K562 (cell line): Measurements from ENCODE around the gene GIPC3. TPM values are rescaled to one million over a fixed set of nuclear protein-coding genes. Genes with fewer than 3 reads are reported as not detected.

Source experiments
- CHD2 ChIP-seq: IDR thresholded peaks from 2 replicates; pipeline ENCODE4 v1.6.1; 2011; ENCODE audit warnings: low read depth, low read length
- CREB3 ChIP-seq: fragments of 450-650 bp; conservative IDR thresholded peaks from 2 replicates; pipeline ENCODE4 v1.6.1; 2016; ENCODE audit warnings: missing genetic modification characterization, low read depth, mild to moderate bottlenecking, missing compliant biosample characterization, moderate library complexity
- DACH1 ChIP-seq: fragments of 450-650 bp; IDR thresholded peaks from 2 replicates; pipeline ENCODE4 v1.6.1; 2018; ENCODE audit not compliant: partially characterized antibody
- FOXM1 ChIP-seq, 2 experiments: fragments of 450-650 bp in 1 of 2; sonication (generic) in 1 of 2; formaldehyde crosslinking in 1 of 2; IDR thresholded peaks; 2 replicates each; pipeline versions ENCODE4 v1.6.1 to v1.9.0; 2017 to 2022; ENCODE audit warnings: low read depth in 2 of 2, mild to moderate bottlenecking in 2 of 2, missing genetic modification reagents in 1 of 2, moderate library complexity in 1 of 2
- GABPA ChIP-seq: fragments of 200-800 bp; sonication (Bioruptor generic); conservative IDR thresholded peaks from 2 replicates; pipeline ENCODE4 v1.6.1; 2016; ENCODE audit warnings: low read depth, missing genetic modification characterization, missing compliant biosample characterization
- MAX ChIP-seq: sonication (generic); formaldehyde crosslinking; IDR thresholded peaks from 2 replicates; pipeline ENCODE4 v1.9.0; 2022; ENCODE audit warnings: mild to moderate bottlenecking, missing genetic modification reagents
- MTA3 ChIP-seq: fragments of 450-650 bp; formaldehyde crosslinking; IDR thresholded peaks from 2 replicates; pipeline ENCODE4 v1.6.1; 2017; ENCODE audit warnings: mild to moderate bottlenecking, borderline replicate concordance
- PCBP1 ChIP-seq: fragments of 200-400 bp; formaldehyde crosslinking; IDR thresholded peaks from 2 replicates; pipeline ENCODE4 v1.6.1; 2018; ENCODE audit warnings: mild to moderate bottlenecking, low read depth, low read length; ENCODE audit not compliant: poor library complexity, severe bottlenecking
- PRDM10 ChIP-seq: fragments of 450-650 bp; IDR thresholded peaks from 2 replicates; pipeline ENCODE4 v1.6.1; 2018; ENCODE audit not compliant: partially characterized antibody
- PREB ChIP-seq: sonication (generic); formaldehyde crosslinking; IDR thresholded peaks from 2 replicates; pipeline ENCODE4 v1.8.1; 2023; ENCODE audit warnings: mild to moderate bottlenecking, missing genetic modification reagents
- TFAP4 ChIP-seq: sonication (generic); formaldehyde crosslinking; IDR thresholded peaks from 2 replicates; pipeline ENCODE4 v1.8.0; 2022; ENCODE audit warnings: missing genetic modification reagents, mild to moderate bottlenecking, moderate library complexity, borderline replicate concordance
- USF1 ChIP-seq: sonication (generic); formaldehyde crosslinking; IDR thresholded peaks from 2 replicates; pipeline ENCODE4 v1.9.0; 2022; ENCODE audit warnings: mild to moderate bottlenecking, missing genetic modification reagents
- ZBTB17 ChIP-seq: fragments of 450-650 bp; formaldehyde crosslinking; IDR thresholded peaks from 2 replicates; pipeline ENCODE4 v1.4.0; 2020; ENCODE audit warnings: mild to moderate bottlenecking
- ZFP91 ChIP-seq: sonication (generic); formaldehyde crosslinking; IDR thresholded peaks from 2 replicates; pipeline ENCODE4 v1.8.0; 2022; ENCODE audit warnings: mild to moderate bottlenecking, missing genetic modification reagents
- ZKSCAN1 ChIP-seq: fragments of 150-350 bp; IDR thresholded peaks from 2 replicates; pipeline ENCODE4 v1.6.1; 2016; ENCODE audit warnings: low read depth, low read length
- ZNF778 ChIP-seq: fragments of 450-650 bp; formaldehyde crosslinking; IDR thresholded peaks from 2 replicates; pipeline ENCODE4 v1.4.0; 2020; ENCODE audit warnings: mild to moderate bottlenecking, moderate library complexity
- polyA plus RNA-seq, 8 experiments: library from polyadenylated mRNA; depleted of rRNA in 4 of 8; stranded (reverse) in 5 of 8; unstranded in 3 of 8; fragments of >200 nt; fragmentation: Nextera tagmentation in 2 of 8; fragmentation: Illumina TruSeq in 1 of 8; extraction: Ambion mirVana in 2 of 8; extraction: Trizol in 1 of 8; gene quantifications; 2 replicates each; pipeline versions ENCODE4 v1.2.1 to v1.2.3, GENCODE V29; 2011 to 2014; ENCODE audit warnings: inconsistent platforms in 1 of 8, missing spikeins in 1 of 8
- total RNA-seq, 7 experiments: library from RNA; depleted of rRNA in 6 of 7; stranded (reverse); fragments of >200 nt in 6 of 7; fragmentation: Illumina TruSeq in 2 of 7; extraction: Trizol in 2 of 7; gene quantifications; 2 replicates each; pipeline versions ENCODE4 v1.2.1 to v1.2.3, GENCODE V29; 2011 to 2021; ENCODE audit warnings: low replicate concordance in 1 of 7

Gene GIPC3
- total and polyA plus RNA-seq, 9 of the 15 experiments (the other 6 are each of a cell fraction or from before 2014, with no cell fraction given): 0.03 to 3.6 (median 1.5) TPM; not detected in 1

- no peak for TF ChIP-seq ZNF778 (CRISPR knock-in tag)
- peak; percentile 81; the same call in 1 of the 2 replicates for TF ChIP-seq PREB (CRISPR knock-in tag)
- TF ChIP-seq TFAP4 (CRISPR knock-in tag): peak; percentile 85
- no peak for TF ChIP-seq CREB3 (tag)
- peak; percentile 73 for TF ChIP-seq CHD2
- TF ChIP-seq ZBTB17 (CRISPR knock-in tag): peak; percentile 72; the same call in 1 of the 2 replicates
- peak; percentile 67 for TF ChIP-seq MTA3
- peak; percentile 62 for TF ChIP-seq DACH1
- TF ChIP-seq ZKSCAN1: 0 out of 2 replicates have a peak, but pooled peaks have one; percentile 16
- peak; percentile 86 for TF ChIP-seq MAX (CRISPR knock-in tag)
- peak; percentile 42 for TF ChIP-seq PRDM10
- peak; percentile 86 for TF ChIP-seq ZFP91 (CRISPR knock-in tag)
- peak; percentile 84 for TF ChIP-seq USF1 (CRISPR knock-in tag)
- TF ChIP-seq PCBP1: peak; percentile 57
- TF ChIP-seq FOXM1 (IDR thresholded peaks at IDR 0.05; ENCODE audit: low read depth): peak; percentile 90
- TF ChIP-seq FOXM1 (CRISPR knock-in tag; IDR thresholded peaks at IDR 0.05; ENCODE audit: low read depth): no peak
- peak; percentile 78 for TF ChIP-seq GABPA (tag)
These were observed 27.6 kb upstream of the GIPC3 start, which contains the start of gene MFSD12 (continued) for GRCh38 chr19:3557461-3558248.
